B cell (primary cell): ENCODE measurements around the gene HOXC9. TPM values are rescaled to one million over a fixed set of nuclear protein-coding genes. Genes with fewer than 3 reads are reported as not detected.

ENCODE experiments used
- ATAC-seq: fragments of 200-7000 bp; cut with Tn5 transposase; one replicate; pipeline ENCODE4 v1.10.0; 2021; ENCODE audit warnings: low read depth, mild to moderate bottlenecking, moderate number of reproducible peaks, moderate library complexity
- CTCF ChIA-PET: fragments of 350-600 bp; sonication (Branson Sonifier 250); formaldehyde crosslinking; loops from one replicate; lab custom pipeline; 2021; ENCODE audit warnings: antibody characterized with exemption, inconsistent platforms; lab: Charles Lee
- POLR2A ChIA-PET: fragments of 350-600 bp; sonication (Branson Sonifier 250); formaldehyde crosslinking; loops from one replicate; lab custom pipeline; 2021; ENCODE audit warnings: antibody characterized with exemption; lab: Charles Lee
- DNase-seq: peaks from one replicate; pipeline ENCODE4 v3.0.0; 2013
- H2AFZ ChIP-seq: 2 replicates; pipeline ENCODE4 v1.6.1; 2012; ENCODE audit warnings: mild to moderate bottlenecking, low read depth, low read length; ENCODE audit not compliant: insufficient read depth, poor library complexity, severe bottlenecking
- H3K27ac ChIP-seq, 2 donors: 1 replicate in 1 of 2; 2 replicates in 1 of 2; pipeline ENCODE4 v1.5.1; 2012 to 2013; ENCODE audit warnings: low read length in 2 of 2, mild to moderate bottlenecking in 2 of 2, moderate library complexity in 1 of 2
- H3K27me3 ChIP-seq, 4 experiments: fragments of 200-600 bp in 1 of 4; sonication (generic) in 1 of 4; replicated peaks in 1 of 4; 1 replicate in 2 of 4; 2 replicates in 2 of 4; pipeline versions ENCODE4 v1.6.1 to v1.7.0; 2013 to 2016; ENCODE audit warnings: low read length in 3 of 4, mild to moderate bottlenecking in 2 of 4, mixed read lengths in 1 of 4, moderate library complexity in 1 of 4; ENCODE audit not compliant: insufficient read depth in 4 of 4, control insufficient read depth in 3 of 4; ENCODE audit errors: control extremely low read depth in 1 of 4
- H3K36me3 ChIP-seq, 2 experiments: replicated peaks in 1 of 2; 1 replicate in 1 of 2; 2 replicates in 1 of 2; pipeline versions ENCODE4 v1.6.1 to v1.7.1; 2013; ENCODE audit warnings: low read length in 1 of 2; ENCODE audit not compliant: insufficient read depth in 2 of 2, control insufficient read depth in 1 of 2; ENCODE audit errors: control extremely low read depth in 1 of 2, extremely low read depth in 1 of 2
- H3K4me1 ChIP-seq, 2 donors: fragments of 200-600 bp in 1 of 2; sonication (generic) in 1 of 2; 1 replicate in 1 of 2; 2 replicates in 1 of 2; pipeline versions ENCODE4 v1.5.1 to v1.6.1; 2013 to 2017; ENCODE audit warnings: low read length in 2 of 2; ENCODE audit not compliant: control insufficient read depth in 2 of 2, insufficient read depth in 2 of 2
- H3K4me2 ChIP-seq: replicated peaks from 2 replicates; pipeline ENCODE3; 2012; ENCODE audit warnings: mild to moderate bottlenecking, low read depth, low read length; ENCODE audit not compliant: poor library complexity, severe bottlenecking
- H3K4me3 ChIP-seq, 5 experiments: fragments of 200-600 bp in 1 of 5; sonication (generic) in 1 of 5; 1 replicate in 3 of 5; 2 replicates in 2 of 5; pipeline versions ENCODE4 v1.5.1 to v1.7.0; 2011 to 2016; ENCODE audit warnings: low read length in 4 of 5, mild to moderate bottlenecking in 4 of 5, low read depth in 2 of 5, control low read depth in 1 of 5, moderate library complexity in 1 of 5; ENCODE audit not compliant: insufficient read depth in 1 of 5; ENCODE audit errors: control extremely low read depth in 1 of 5, extremely low read depth in 1 of 5
- H3K79me2 ChIP-seq: fragments of 200-600 bp; sonication (generic); one replicate; pipeline ENCODE4 v1.6.0; 2016; ENCODE audit warnings: low read length; ENCODE audit not compliant: control insufficient read depth, insufficient read depth
- H3K9ac ChIP-seq: fragments of 200-600 bp; sonication (generic); 2 replicates; pipeline ENCODE4 v1.6.1; 2017; ENCODE audit warnings: mild to moderate bottlenecking, low read length, moderate library complexity
- H3K9me3 ChIP-seq, 3 donors: one replicate each; pipeline versions ENCODE4 v1.6.1 to v1.7.1; 2013; ENCODE audit warnings: low read length in 2 of 3; ENCODE audit not compliant: control insufficient read depth in 2 of 3, insufficient read depth in 1 of 3; ENCODE audit errors: control extremely low read depth in 1 of 3
- H4K20me1 ChIP-seq: 2 replicates; pipeline ENCODE4 v1.6.0; 2012; ENCODE audit warnings: mild to moderate bottlenecking, low read length; ENCODE audit not compliant: insufficient read depth, control insufficient read depth, poor library complexity, severe bottlenecking
- H3K27ac Mint-ChIP-seq: one replicate; pipeline ENCODE4 v1.8.0; 2021; ENCODE audit warnings: mixed read lengths
- H3K27me3 Mint-ChIP-seq: one replicate; pipeline ENCODE4 v1.8.0; 2021; ENCODE audit warnings: mixed read lengths
- H3K4me1 Mint-ChIP-seq: one replicate; pipeline ENCODE4 v1.8.0; 2021; ENCODE audit warnings: mixed read lengths
- H3K4me3 Mint-ChIP-seq: one replicate; pipeline ENCODE4 v1.8.0; 2021; ENCODE audit warnings: mixed read lengths
- H3K9me3 Mint-ChIP-seq: one replicate; pipeline ENCODE4 v1.8.0; 2022; ENCODE audit warnings: mixed read lengths; ENCODE audit not compliant: insufficient read depth
- CTCF ChIP-seq: fragments of 200-600 bp; IDR thresholded peaks from one replicate; pipeline ENCODE4 v1.8.0; 2022; ENCODE audit warnings: antibody characterized with exemption, mild to moderate bottlenecking
- EZH2 ChIP-seq: IDR thresholded peaks from 2 replicates; pipeline ENCODE4 v1.6.1; 2012; ENCODE audit warnings: borderline replicate concordance, low read depth, mild to moderate bottlenecking, moderate library complexity, low read length; ENCODE audit not compliant: insufficient read depth, poor library complexity, severe bottlenecking
- WGBS: methylation state at CpG from one replicate; pipeline ENCODE4 v1.1.5; 2013; ENCODE audit warnings: missing lambda C conversion rate; ENCODE audit not compliant: insufficient coverage; 5-methylcytosine and 5-hydroxymethylcytosine counted together
- intact Hi-C: fragments of 100-400 bp; cut with micrococcal nuclease; formaldehyde crosslinking; loops from one replicate; pipeline ENCODE4 v1.10.0; 2022
- polyA plus RNA-seq: library from polyadenylated mRNA; depleted of rRNA; stranded (reverse); fragments of >200 nt; gene quantifications from 2 replicates; pipeline ENCODE4 v1.2.3, GENCODE V29; 2012
- total RNA-seq, 2 donors: library from RNA; stranded (reverse); fragments of 120-200 nt in 1 of 2; gene quantifications; 1 replicate in 1 of 2; 2 replicates in 1 of 2; pipeline versions ENCODE4 v1.2.3 to v1.2.4, GENCODE V29; 2013 to 2022

HOXC9 gene
- total and polyA plus RNA-seq, 2 donors (not counting 1 experiment from before 2014, with no cell fraction given) = not detected

GRCh38 chr12:54042970-54043853 is 43.3 kb downstream of the HOXC9 start:
- 41% methylated on average over 4 of the region's 6 CpGs for WGBS

More at GRCh38 chr12:54042970-54043853, 43.3 kb downstream of the HOXC9 start:
- H3K4me3 ChIP-seq = no peak overlapping the region
- POLR2A ChIA-PET = no interaction called here
- H4K20me1 ChIP-seq = no peaks in the 10 kb centered on the region
- DNase-seq = no peak
- Mint-ChIP-seq H3K27ac (no peak overlapping the region), H3K4me1 (peaks cover 9% of the 10 kb centered on the region), H3K4me3 (no peak overlapping the region), H3K27me3 (peaks cover 87% of the 10 kb centered on the region), H3K9me3 (no peaks in the 10 kb centered on the region)
- TF ChIP-seq EZH2 (no peak), CTCF (no peak)
- no peaks in the 10 kb centered on the region for H3K79me2 ChIP-seq
- intact Hi-C loops = no loop called here
- peaks cover 0 to 20% (median 2%) of the 10 kb centered on the region in 3 donors for H3K9me3 ChIP-seq
- no peak overlapping the region for H3K9ac ChIP-seq
- no peak overlapping the region for H2AFZ ChIP-seq
- peaks cover 2 to 90% (median 69%) of the 10 kb centered on the region in 4 experiments for H3K27me3 ChIP-seq
- no peak for ATAC-seq
- peaks cover 12 to 15% of the 10 kb centered on the region in 2 donors for H3K4me1 ChIP-seq
- H3K4me2 ChIP-seq = no peak overlapping the region
- H3K27ac ChIP-seq = no peak overlapping the region
- CTCF ChIA-PET = interaction anchor here (0.6 to 1.5 kb wide), 3 partner anchors 11 to 170 kb away, joined by 3 to 7 read pairs (median 5); partner anchors contain the start of gene HOXC5
- H3K36me3 ChIP-seq = no peaks in the 10 kb centered on the region
